Measurements from ENCODE around the gene NR0B2.
"Not testable (repeated sequence)": the region's sequence is repeated elsewhere in the genome, so short reads cannot be mapped to it uniquely, and the experiment has no call there.

Gene NR0B2

DNA sequence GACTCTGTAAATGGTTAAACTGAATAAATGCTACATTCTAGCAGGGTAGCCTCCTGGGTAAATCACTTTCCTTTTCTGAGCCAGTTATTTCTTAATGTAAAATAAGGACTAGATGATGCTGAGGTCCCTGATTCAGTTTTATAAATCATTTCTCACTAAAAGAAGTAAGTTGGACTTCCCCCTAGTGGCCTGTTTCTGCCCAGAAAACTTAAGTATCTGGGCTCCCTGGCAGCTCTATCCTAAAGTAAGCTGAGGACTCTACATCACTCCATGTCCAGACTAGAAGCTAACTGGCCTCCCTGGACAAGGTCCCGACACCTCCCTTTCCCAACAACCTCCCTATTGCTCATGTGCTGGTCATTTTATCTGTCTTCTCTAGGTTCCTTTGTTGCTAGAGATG is 26.6 kb downstream of the NR0B2 start:
- H3K9me3 Mint-ChIP-seq = no peaks in the 10 kb centered on the region
- H3K4me1 Mint-ChIP-seq (ENCODE audit: low read depth) = peaks cover 32% of the 10 kb centered on the region
- H3K4me3 Mint-ChIP-seq = no peak overlapping the region
- peak overlapping the region; percentile 49 for H3K27ac Mint-ChIP-seq
- H3K36me3 Mint-ChIP-seq (ENCODE audit: low read depth) = peaks cover 61% of the 10 kb centered on the region
- no peaks in the 10 kb centered on the region for H3K27me3 Mint-ChIP-seq

DNA sequence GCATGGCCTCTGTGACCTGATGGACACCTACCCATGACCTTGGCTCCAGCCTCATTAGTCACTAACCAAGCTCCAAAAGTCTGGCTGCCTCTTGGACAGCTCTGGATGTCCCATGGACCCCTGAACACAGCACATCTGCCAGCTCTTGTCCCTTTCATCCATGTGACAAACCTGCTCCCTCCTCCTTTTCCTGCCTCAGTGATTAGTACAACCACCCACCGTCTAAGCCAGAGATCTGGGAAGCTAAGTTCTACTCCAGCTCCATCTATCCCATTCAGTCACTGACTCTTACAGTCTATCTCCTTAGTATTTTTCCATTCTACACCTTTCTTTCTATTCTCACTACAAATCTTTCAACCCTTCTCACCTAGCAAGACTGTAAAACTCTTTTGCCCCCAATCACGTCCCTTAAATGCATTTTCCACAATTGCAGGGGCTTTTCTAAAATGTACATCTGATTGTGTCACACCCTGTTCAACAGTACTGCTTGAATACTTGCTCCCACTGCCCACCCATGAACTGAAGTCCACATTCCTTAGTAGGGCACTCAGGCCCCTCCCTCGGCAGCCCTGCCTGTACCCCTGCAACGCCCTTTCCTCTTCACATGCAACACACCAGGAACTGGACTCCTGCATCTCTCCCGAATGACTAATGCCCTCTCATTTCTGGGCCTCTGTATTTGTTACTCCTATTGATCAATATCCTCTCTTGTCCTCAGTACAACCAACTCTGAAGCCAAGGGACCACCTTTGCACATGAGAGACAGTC is 30.9 kb downstream of the NR0B2 start:
- H3K4me3 Mint-ChIP-seq = no peak overlapping the region
- H3K9me3 Mint-ChIP-seq = no peaks in the 10 kb centered on the region
- peaks cover 5% of the 10 kb centered on the region for H3K4me1 Mint-ChIP-seq (ENCODE audit: low read depth)
- H3K27ac Mint-ChIP-seq = peak overlapping the region; percentile 9
- no peaks in the 10 kb centered on the region for H3K27me3 Mint-ChIP-seq
- peaks cover 60% of the 10 kb centered on the region for H3K36me3 Mint-ChIP-seq (ENCODE audit: low read depth)

GRCh38 chr1:26881611-26882010 is 32.2 kb downstream of the NR0B2 start:
- not testable (repeated sequence) for H3K27ac Mint-ChIP-seq; H3K27me3 Mint-ChIP-seq; H3K4me3 Mint-ChIP-seq; H3K4me1 Mint-ChIP-seq (ENCODE audit: low read depth); H3K9me3 Mint-ChIP-seq
- H3K36me3 Mint-ChIP-seq (ENCODE audit: low read depth) = peaks cover 59% of the 10 kb centered on the region

- no peaks in the 10 kb centered on the region for H3K4me1 Mint-ChIP-seq (ENCODE audit: low read depth)
- H3K4me3 Mint-ChIP-seq = no peak overlapping the region
- H3K9me3 Mint-ChIP-seq = no peaks in the 10 kb centered on the region
- H3K27me3 Mint-ChIP-seq = no peaks in the 10 kb centered on the region
- no peak overlapping the region for H3K27ac Mint-ChIP-seq
- peaks cover 48% of the 10 kb centered on the region for H3K36me3 Mint-ChIP-seq (ENCODE audit: low read depth)
These were observed 34.0 kb downstream of the NR0B2 start for GRCh38 chr1:26879793-26880192.

- Mint-ChIP-seq H3K36me3 (ENCODE audit: low read depth) (peaks cover 26% of the 10 kb centered on the region), H3K4me3 (no peak overlapping the region), H3K4me1 (ENCODE audit: low read depth) (no peaks in the 10 kb centered on the region), H3K27ac (no peak overlapping the region), H3K9me3 (no peaks in the 10 kb centered on the region), H3K27me3 (no peaks in the 10 kb centered on the region)
These were observed 36.4 kb downstream of the NR0B2 start for GRCh38 chr1:26877326-26877725.

GRCh38 chr1:26874896-26875295 is 38.9 kb downstream of the NR0B2 start:
- H3K36me3 Mint-ChIP-seq (ENCODE audit: low read depth) = peaks cover 16% of the 10 kb centered on the region
- no peaks in the 10 kb centered on the region for H3K27me3 Mint-ChIP-seq
- H3K4me3 Mint-ChIP-seq = no peak overlapping the region
- H3K9me3 Mint-ChIP-seq = no peaks in the 10 kb centered on the region
- no peaks in the 10 kb centered on the region for H3K4me1 Mint-ChIP-seq (ENCODE audit: low read depth)
- no peak overlapping the region for H3K27ac Mint-ChIP-seq

GRCh38 chr1:26873097-26873496 is 40.7 kb downstream of the NR0B2 start:
- H3K4me3 Mint-ChIP-seq; H3K9me3 Mint-ChIP-seq; H3K27ac Mint-ChIP-seq; H3K27me3 Mint-ChIP-seq; H3K36me3 Mint-ChIP-seq (ENCODE audit: low read depth); H3K4me1 Mint-ChIP-seq (ENCODE audit: low read depth): not testable (repeated sequence)

DNA sequence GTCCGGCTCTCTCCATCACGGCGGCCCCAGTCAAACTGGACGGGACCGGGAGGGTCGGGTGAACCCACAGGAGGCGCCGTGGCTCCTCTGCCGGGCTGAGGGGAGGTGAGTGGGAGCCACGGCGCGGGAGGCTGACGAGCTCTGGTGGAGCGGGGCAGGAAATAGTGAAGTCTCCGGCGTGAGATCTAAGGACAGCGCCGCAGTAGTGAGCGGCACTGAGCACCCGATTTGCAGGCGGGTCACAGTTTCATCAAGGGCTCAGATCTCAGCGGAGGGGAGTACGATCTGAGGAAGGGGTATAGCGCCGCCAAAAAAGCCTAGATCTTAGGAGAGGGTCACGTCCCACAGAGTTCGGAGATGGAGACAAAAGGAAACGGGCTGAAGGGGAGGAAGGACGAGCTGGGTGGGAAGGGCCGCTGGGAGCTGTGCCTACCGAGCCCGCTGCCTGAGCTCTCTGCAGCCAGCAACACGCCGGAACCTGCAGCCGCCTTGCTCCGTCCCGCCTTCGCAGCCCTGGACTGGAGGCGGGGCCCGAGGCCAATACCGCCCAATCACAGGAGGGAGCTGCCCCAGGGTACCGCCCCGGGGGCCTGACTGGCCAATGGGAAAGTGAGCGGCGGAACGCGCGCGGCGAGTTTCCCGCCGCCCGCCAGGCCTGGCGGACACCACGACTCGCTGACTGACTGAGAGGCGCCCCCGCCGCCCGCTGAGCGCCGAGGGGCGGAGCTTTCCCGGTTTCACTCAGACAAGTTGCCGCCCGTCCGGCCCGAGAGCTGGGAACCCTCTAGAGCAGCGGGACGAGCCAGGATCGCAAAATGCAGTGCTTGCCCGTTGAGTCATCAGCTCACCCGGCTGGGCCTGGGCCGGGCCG is 48.9 kb downstream of the NR0B2 start:
- peak overlapping the region; percentile 84 for H3K4me3 Mint-ChIP-seq
- peaks cover 23% of the 10 kb centered on the region for H3K4me1 Mint-ChIP-seq (ENCODE audit: low read depth)
- peak overlapping the region; percentile 91 for H3K27ac Mint-ChIP-seq
- H3K27me3 Mint-ChIP-seq = no peaks in the 10 kb centered on the region
- no peaks in the 10 kb centered on the region for H3K9me3 Mint-ChIP-seq
- no peaks in the 10 kb centered on the region for H3K36me3 Mint-ChIP-seq (ENCODE audit: low read depth)

- Mint-ChIP-seq H3K36me3 (ENCODE audit: low read depth) (no peaks in the 10 kb centered on the region), H3K27me3 (no peaks in the 10 kb centered on the region), H3K9me3 (no peaks in the 10 kb centered on the region), H3K27ac (no peak overlapping the region), H3K4me1 (ENCODE audit: low read depth) (peaks cover 23% of the 10 kb centered on the region), H3K4me3 (peak overlapping the region; percentile 84)
These were observed 50.1 kb downstream of the NR0B2 start for GRCh38 chr1:26863685-26864077.

GRCh38 chr1:26862781-26863684 is 50.7 kb downstream of the NR0B2 start, which contains the start of gene SFN:
SFN (plus strand) TSS chr1:26863149; CDS start chr1:26863213, 64 bp downstream.
- H3K36me3 Mint-ChIP-seq (ENCODE audit: low read depth) = no peaks in the 10 kb centered on the region

GRCh38 chr1:26861889-26862378 is 51.8 kb downstream of the NR0B2 start:
- Mint-ChIP-seq H3K27ac (no peak overlapping the region), H3K4me1 (ENCODE audit: low read depth) (peaks cover 23% of the 10 kb centered on the region), H3K4me3 (no peak overlapping the region), H3K27me3 (no peaks in the 10 kb centered on the region), H3K36me3 (ENCODE audit: low read depth) (no peaks in the 10 kb centered on the region), H3K9me3 (no peaks in the 10 kb centered on the region)

More at GRCh38 chr1:26862781-26863684, 50.7 kb downstream of the NR0B2 start, which contains the start of gene SFN:
- Mint-ChIP-seq H3K27ac (peak within 1 kb of the TSS; percentile 58), H3K9me3 (no peaks in the 10 kb centered on the region), H3K4me3 (peak within 1 kb of the TSS; percentile 84), H3K4me1 (ENCODE audit: low read depth) (peaks cover 23% of the 10 kb centered on the region), H3K27me3 (no peaks in the 10 kb centered on the region)

All from stimulated activated naive CD8-positive, alpha-beta T cell treated with anti-CD3 and anti-CD28 coated beads, Interleukin-15, Interleukin-2, amounts not matched to agents 100 ng/mL and 50 ng/mL, for 24 hours (primary cell).